Breast epithelium (tissue), 4 donors: ENCODE results near the gene CYP26A1. TPM values are rescaled to one million over a fixed set of nuclear protein-coding genes. Genes with fewer than 3 reads are reported as not detected.

Experiments used
- DNase-seq, 2 donors: peaks; one replicate each; pipeline ENCODE4 v3.0.0-alpha.2; 2019; ENCODE audit warnings: low spot score in 2 of 2
- H3K27ac ChIP-seq, 2 donors: fragments of 200-600 bp; sonication (generic) in 1 of 2; one replicate each; pipeline ENCODE4 v1.5.1; 2016 to 2019; ENCODE audit warnings: mild to moderate bottlenecking in 1 of 2
- H3K27me3 ChIP-seq, 2 donors: fragments of 200-600 bp; sonication (generic) in 1 of 2; one replicate each; pipeline versions ENCODE4 v1.5.1 to v1.6.0; 2017 to 2019; ENCODE audit warnings: control low read depth in 1 of 2, mild to moderate bottlenecking in 1 of 2
- H3K36me3 ChIP-seq: fragments of 200-600 bp; one replicate; pipeline ENCODE4 v1.5.1; 2019
- H3K4me1 ChIP-seq, 2 donors: fragments of 200-600 bp; sonication (generic); one replicate each; pipeline ENCODE4 v1.5.1; 2016 to 2019; ENCODE audit warnings: control low read depth in 1 of 2
- H3K4me3 ChIP-seq, 3 donors: fragments of 200-600 bp; sonication (generic); 1 replicate in 2 of 3; 2 replicates in 1 of 3; pipeline ENCODE4 v1.5.1; 2016 to 2019; ENCODE audit warnings: mild to moderate bottlenecking in 3 of 3, moderate library complexity in 2 of 3
- H3K9me3 ChIP-seq, 2 donors: fragments of 200-600 bp; sonication (generic) in 1 of 2; one replicate each; pipeline ENCODE4 v1.5.1; 2016 to 2019; ENCODE audit warnings: control low read depth in 1 of 2
- POLR2A ChIP-seq: fragments of 450-650 bp; IDR thresholded peaks from one replicate; pipeline ENCODE4 v1.6.1; 2016; ENCODE audit warnings: antibody characterized with exemption, mild to moderate bottlenecking, moderate library complexity
- POLR2AphosphoS5 ChIP-seq, 3 donors: sonication (generic); formaldehyde crosslinking; IDR thresholded peaks; one replicate each; pipeline ENCODE4 v1.6.1; 2017; ENCODE audit warnings: antibody characterized with exemption in 3 of 3
- intact Hi-C: fragments of 100-400 bp; cut with DNase I; formaldehyde crosslinking; loops from one replicate; pipeline ENCODE4 v1.15.1; 2023; ENCODE audit warnings: low total_unique reads
- total RNA-seq, 3 donors: library from RNA; depleted of rRNA; stranded (reverse); fragments of >200 nt; gene quantifications; one replicate each; pipeline ENCODE4 v1.1.0, GENCODE V29; 2016
- TF ChIP-seq, protein P1 (sequence below), 3 donors: fragments of 450-650 bp; IDR thresholded peaks; one replicate each; pipeline ENCODE4 v1.5.1; 2016 to 2017; ENCODE audit warnings: antibody characterized with exemption in 3 of 3, mild to moderate bottlenecking in 3 of 3, moderate library complexity in 3 of 3

Gene CYP26A1
- total RNA-seq, 3 donors from 2014 or later: 0.33 to 2.3 TPM; not detected in 1

DNA sequence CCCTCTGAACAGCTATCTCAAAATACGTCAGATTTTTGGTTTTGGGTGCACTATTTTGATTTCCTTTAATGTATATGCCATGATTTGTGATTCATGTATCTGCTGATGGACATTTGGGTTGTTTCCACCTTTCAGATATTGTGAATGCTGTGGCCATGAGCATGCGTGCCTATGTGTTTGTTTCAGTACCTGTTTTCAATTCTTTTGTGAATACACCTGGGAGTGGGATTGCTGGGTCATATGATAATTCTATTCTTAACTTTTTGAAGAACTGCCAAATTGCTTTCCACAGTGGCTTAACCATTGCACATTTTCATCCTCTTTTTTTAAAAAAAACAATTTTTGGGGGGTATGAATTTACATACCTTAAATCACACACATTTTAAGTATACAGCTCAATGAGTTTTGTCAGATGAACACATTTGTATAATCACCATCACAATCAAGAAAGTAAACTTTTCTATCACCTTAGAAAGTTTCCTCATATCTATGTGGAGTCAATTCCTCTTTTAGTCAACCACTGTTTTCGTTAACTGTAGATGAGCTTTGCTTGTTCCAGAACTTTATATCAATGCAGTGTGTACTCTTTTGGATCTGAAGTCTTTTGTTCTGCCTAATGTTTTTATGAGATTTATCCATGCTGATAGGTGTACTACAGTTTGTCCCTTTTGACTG lies 36.9 kb downstream of the CYP26A1 start:
- intact Hi-C loops: no loop called here
- Histone ChIP-seq H3K36me3 (no peaks in the 10 kb centered on the region), H3K4me1 (no peaks in the 10 kb centered on the region), H3K27me3 (no peaks in the 10 kb centered on the region), H3K27ac (no peak overlapping the region), H3K9me3 (no peaks in the 10 kb centered on the region), H3K4me3 (no peak overlapping the region)
- DNase-seq: no peak
- TF ChIP-seq, protein P1, sequence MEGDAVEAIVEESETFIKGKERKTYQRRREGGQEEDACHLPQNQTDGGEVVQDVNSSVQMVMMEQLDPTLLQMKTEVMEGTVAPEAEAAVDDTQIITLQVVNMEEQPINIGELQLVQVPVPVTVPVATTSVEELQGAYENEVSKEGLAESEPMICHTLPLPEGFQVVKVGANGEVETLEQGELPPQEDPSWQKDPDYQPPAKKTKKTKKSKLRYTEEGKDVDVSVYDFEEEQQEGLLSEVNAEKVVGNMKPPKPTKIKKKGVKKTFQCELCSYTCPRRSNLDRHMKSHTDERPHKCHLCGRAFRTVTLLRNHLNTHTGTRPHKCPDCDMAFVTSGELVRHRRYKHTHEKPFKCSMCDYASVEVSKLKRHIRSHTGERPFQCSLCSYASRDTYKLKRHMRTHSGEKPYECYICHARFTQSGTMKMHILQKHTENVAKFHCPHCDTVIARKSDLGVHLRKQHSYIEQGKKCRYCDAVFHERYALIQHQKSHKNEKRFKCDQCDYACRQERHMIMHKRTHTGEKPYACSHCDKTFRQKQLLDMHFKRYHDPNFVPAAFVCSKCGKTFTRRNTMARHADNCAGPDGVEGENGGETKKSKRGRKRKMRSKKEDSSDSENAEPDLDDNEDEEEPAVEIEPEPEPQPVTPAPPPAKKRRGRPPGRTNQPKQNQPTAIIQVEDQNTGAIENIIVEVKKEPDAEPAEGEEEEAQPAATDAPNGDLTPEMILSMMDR (IDR thresholded peaks at IDR 0.05): no peak
- TF ChIP-seq POLR2AphosphoS5 (IDR thresholded peaks at IDR 0.05) (no peak), POLR2A (no peak)

DNA sequence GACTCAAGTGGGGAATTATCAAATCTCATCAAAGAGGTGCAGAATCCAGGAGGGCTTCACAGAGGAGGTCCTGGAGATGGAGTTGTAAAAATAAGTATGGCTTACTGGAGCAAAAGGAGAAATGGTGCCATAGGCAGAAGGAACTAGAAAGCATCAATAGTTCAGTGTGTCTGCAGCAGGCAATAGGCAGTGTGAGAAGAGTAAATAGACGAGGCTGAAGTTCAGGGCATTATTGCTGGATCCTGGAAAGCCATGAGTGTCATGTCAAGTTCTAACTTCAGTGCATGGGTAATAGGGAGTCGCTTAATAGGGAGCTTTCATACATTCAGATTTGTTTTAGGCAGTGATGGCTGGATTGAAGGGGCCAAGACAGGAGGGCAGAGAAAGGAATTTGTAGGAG lies 39.3 kb downstream of the CYP26A1 start:
- H3K4me3 ChIP-seq: no peak overlapping the region

DNA sequence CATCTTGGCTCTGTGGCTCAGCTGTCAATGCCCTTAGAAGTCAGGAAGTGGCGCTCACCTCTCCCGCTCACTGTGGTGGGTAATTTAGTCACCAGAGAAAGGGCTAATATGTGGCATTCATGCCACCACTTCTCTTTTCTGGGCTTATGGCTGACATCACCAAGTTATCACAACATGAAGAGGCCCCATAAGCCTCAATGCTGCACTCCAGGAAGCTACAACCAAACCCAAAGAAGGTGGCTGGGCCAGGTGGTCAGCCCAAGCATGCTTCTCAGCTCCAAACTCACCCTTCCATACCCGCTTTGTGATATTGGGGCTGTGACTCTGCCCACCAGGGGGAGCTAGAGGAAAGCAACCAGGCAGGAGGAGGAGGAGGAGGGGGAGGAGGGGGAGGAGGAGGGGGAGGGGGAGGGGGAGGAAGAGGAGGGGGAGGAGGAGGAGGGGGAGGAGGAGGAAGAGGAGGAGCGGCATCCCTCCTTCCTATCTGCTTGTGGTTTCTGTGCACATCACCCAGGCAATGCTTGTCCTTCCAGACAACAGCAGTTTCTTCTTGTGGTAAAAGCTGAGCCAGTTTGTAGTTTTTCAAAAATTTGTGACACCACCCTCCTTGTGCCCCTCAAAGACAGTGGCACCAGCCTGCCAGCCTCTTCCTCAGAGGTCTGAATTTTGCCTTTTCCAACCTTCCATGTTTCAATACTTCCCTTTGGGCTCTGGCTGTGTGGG lies 42.1 kb downstream of the CYP26A1 start:
- intact Hi-C loops: no loop called here
- Histone ChIP-seq H3K27ac (no peak overlapping the region), H3K27me3 (no peaks in the 10 kb centered on the region), H3K4me3 (no peak overlapping the region), H3K9me3 (no peaks in the 10 kb centered on the region), H3K4me1 (no peaks in the 10 kb centered on the region), H3K36me3 (no peaks in the 10 kb centered on the region)
- TF ChIP-seq, protein P1 (IDR thresholded peaks at IDR 0.05): peak in 2 of 3 donors; percentile 14 to 32
- TF ChIP-seq POLR2A (no peak), POLR2AphosphoS5 (IDR thresholded peaks at IDR 0.05) (no peak)
- DNase-seq: peak; percentile 29 to 58

More for the DNA sequence above, 39.3 kb downstream of the CYP26A1 start:
- H3K9me3 ChIP-seq: no peaks in the 10 kb centered on the region
- no peak overlapping the region for H3K27ac ChIP-seq
- DNase-seq: no peak
- no peaks in the 10 kb centered on the region for H3K27me3 ChIP-seq
- H3K36me3 ChIP-seq: no peaks in the 10 kb centered on the region
- intact Hi-C loops: no loop called here
- H3K4me1 ChIP-seq: no peaks in the 10 kb centered on the region
- TF ChIP-seq POLR2A (no peak), POLR2AphosphoS5 (IDR thresholded peaks at IDR 0.05) (no peak)

DNA sequence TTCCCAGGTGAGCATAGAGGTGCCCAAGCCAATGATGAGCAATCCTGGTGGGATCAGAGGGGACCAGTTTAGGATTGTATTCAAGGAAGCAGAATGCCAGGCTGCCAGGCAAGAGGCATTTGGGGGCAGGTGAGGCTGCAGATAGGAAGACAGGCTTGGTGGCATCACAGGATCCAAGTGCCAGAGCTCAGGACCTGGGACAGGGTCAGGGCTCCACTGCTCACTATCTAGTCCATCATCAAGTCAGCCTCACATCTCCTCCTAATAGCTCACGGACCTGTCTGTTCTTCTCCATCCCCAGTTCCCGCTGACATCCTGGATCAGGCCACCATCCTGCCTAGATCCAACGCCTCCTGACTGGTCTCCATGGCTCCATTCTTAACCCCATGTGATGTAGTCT lies 47.6 kb downstream of the CYP26A1 start:
- H3K27me3 ChIP-seq: no peaks in the 10 kb centered on the region
- DNase-seq: no peak
- no peak overlapping the region for H3K27ac ChIP-seq
- intact Hi-C loops: no loop called here
- no peak for TF ChIP-seq POLR2A
- TF ChIP-seq, protein P1 (IDR thresholded peaks at IDR 0.05): no peak
- TF ChIP-seq POLR2AphosphoS5 (IDR thresholded peaks at IDR 0.05): no peak
- H3K4me3 ChIP-seq: no peak overlapping the region
- peaks cover 3 to 4% of the 10 kb centered on the region in 2 donors for H3K9me3 ChIP-seq
- H3K4me1 ChIP-seq: no peaks in the 10 kb centered on the region
- H3K36me3 ChIP-seq: no peaks in the 10 kb centered on the region

DNA sequence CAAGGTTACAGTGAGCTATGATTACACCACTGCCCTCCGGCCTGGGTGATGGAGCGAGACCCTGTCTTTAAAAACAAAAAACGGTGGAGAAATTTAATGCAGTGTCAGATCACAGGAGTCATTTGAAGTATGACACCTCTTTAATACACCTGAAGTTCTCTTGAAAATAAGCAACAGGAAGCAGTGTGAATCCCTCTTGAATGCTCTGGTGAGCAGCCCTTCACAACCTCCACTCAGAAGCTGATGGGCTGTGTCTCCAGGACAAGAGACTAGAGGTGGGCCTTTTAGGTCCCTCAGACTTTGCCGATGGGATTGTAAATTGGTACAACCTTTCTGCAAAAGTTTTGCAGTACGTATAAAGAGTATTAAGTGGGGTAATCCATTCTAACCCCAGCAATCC lies 50.1 kb downstream of the CYP26A1 start:
- Histone ChIP-seq H3K27ac (no peak overlapping the region), H3K27me3 (no peaks in the 10 kb centered on the region), H3K9me3 (peaks cover 14 to 15% of the 10 kb centered on the region in 2 donors), H3K4me3 (no peak overlapping the region), H3K36me3 (no peaks in the 10 kb centered on the region), H3K4me1 (no peaks in the 10 kb centered on the region)
- intact Hi-C loops: no loop called here
- no peak for DNase-seq
- TF ChIP-seq POLR2AphosphoS5 (IDR thresholded peaks at IDR 0.05) (no peak), POLR2A (no peak)
- TF ChIP-seq, protein P1 (IDR thresholded peaks at IDR 0.05): no peak
